Femur (tissue), 1 donor: ENCODE results near the gene PER3.
"Not testable (repeated sequence)": the region's sequence is repeated elsewhere in the genome, so short reads cannot be mapped to it uniquely, and the experiment has no call there.

Experiments
- DNase-seq: peaks from one replicate; pipeline ENCODE4 v3.0.0-alpha.2; 2017

The PER3 gene

GRCh38 chr1:7780976-7781375, 3.1 kb upstream of the PER3 start:
- DNase-seq = no peak

GRCh38 chr1:7781501-7781900, 2.6 kb upstream of the PER3 start:
- no peak for DNase-seq

GRCh38 chr1:7781923-7782495, 2.1 kb upstream of the PER3 start:
- DNase-seq = no peak

DNA sequence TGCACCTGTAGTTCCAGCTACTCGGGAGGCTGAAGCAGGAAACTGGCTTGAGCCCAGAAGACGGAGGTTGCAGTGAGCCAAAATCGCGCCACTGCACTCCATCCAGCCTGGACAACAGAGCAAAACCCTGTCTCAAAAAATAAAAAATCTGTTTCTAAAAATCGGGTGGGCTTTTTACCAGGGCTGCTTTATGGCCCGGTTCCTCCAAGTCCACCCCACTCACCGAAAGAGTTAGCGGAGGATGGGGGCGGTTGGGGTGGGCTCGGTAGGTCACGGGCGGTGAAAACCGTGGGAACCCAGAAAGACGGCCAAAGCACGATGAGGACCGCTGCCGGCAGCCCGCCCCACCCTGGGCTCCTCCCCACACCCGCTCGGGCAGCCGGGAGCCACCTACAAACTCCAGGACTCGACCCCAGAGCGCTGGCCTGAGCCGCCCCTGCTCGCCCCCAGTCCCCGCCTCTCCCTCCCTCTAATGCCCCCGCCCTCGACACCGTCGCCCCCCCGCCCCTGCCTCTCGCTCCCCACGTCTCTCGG, 846 bp upstream of the PER3 start:
- DNase-seq = peak; percentile 73

GRCh38 chr1:7784492-7785071, 491 bp downstream of the PER3 start:
- no peak for DNase-seq

- no peak for DNase-seq
Measured at GRCh38 chr1:7785108-7785507, 1.0 kb downstream of the PER3 start.

- no peak for DNase-seq
Measured at GRCh38 chr1:7786795-7787194, 2.7 kb downstream of the PER3 start.

DNA sequence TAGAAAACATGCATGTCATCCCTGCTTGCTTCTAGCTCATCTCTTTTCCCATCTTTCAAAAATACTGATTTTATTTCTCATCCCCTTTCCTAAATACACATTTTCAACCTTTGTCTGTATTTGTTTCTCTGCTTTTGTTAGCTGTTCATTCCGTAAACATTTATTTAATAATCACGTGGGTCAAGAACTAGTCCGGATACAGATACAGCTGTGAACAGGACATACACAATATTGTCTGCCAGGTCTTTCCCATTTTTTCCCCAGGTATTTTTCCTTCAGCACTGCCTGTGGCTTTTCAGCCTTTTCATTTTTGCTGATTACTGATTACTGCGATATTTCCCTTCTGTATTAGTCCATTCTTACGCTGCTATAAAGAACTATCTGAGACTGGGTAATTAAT, 5.7 kb downstream of the PER3 start:
- DNase-seq = no peak

GRCh38 chr1:7791027-7791426, 6.9 kb downstream of the PER3 start:
- not testable (repeated sequence) for DNase-seq

DNA sequence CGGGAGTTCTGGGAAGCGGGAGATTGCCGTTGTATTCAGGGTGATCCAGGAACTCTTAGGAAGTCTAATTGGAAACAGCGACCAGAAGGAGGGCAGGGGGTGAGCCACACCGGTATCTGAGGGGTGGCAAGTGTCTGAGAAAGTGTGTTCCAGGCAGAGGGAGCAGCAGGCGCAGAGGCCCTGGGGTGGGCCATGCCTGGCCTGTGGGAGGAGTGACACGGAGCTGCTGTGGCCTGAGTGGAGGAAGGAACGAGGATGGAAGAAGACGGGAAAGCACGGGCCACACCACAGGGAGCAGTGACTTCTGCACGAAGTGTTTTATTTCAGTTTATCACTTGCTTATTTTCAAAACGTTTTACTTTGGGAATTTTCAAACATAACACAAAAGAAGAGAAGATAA, 11.3 kb downstream of the PER3 start:
- no peak for DNase-seq

DNA sequence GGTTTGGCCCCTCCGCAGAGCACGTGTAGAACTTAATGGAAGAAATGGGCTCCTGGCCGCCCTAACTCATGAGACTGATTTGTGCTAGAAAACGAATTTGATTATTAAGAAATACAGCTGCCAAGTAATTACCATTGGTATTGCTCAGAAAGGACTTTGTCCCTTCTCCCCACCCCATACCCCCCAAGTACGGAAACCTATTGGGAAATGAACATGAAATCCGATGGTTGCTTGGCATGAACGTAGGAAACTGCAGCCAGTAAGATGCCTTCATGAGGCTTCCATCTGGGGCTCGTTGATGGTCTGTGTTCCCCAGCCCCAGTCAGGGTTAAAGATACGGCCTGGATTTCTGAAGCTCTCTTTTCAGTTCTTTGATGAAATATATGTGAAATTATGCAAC, 21.4 kb downstream of the PER3 start:
- no peak for DNase-seq

DNA sequence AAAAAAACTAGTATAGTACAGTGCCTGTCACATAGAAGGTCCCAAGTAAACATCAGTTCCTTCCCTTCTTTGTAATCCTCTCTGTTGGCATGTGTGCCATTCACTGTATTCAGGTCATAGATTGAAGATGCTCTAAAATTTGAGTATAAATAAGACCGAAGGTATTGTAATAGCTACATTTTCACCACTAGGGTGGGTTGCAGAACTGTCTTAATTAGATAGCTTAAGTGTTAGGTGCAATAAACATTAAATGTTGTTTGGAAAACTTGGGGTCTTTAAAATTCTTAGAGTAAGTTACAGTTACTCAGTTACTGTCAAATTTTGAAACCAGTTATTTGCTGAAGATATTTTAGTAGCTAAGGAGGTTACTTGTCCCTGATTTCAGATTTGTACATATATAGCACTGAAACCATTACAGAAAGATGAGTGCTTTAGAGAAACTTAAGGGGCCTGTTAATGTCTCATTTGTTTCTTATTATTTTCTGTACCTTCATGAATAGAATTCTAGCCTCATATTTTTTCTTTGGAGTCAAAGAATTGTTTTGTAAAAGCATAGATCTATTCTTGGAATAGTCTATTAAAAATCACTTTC, 24.3 kb downstream of the PER3 start:
- DNase-seq = no peak

- DNase-seq = no peak
Measured at GRCh38 chr1:7809742-7810141, 25.7 kb downstream of the PER3 start.

DNA sequence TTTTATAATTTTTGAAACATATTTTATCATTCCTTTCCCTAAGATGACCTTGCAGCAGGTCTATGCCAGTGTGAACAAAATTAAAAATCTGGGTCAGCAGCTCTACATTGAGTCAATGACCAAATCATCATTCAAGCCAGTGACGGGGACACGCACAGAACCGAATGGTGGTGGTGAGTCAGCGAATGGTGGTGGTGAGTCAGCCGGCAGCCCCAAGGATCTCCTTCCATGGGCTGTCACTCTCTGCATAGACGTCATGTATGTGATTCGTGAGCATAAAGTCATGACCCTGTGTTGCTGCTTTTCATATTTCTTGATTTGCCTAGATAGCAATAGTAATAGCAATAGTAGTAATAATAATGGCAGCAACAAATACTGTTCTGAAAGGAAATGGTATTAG, 26.3 kb downstream of the PER3 start:
- DNase-seq = no peak

DNA sequence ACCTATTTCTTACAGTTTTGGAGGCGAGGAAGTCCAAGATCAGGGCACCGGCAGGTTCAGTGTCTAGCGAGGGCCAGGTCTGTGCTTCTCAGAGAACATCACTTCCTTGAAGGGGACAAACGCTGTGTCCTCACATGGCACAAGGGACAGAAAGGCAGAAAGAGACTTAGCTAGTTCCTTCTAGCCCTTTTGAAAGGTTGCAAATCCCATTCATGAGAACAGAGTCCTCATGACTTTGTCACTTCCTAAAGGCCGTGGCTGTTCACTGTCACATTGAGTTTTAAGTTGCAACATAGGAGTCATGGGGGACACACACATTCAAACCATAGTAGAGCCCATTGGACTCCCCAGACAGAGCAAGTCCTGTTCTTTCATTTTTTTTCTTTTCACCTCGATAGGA, 27.4 kb downstream of the PER3 start:
- DNase-seq = no peak

DNA sequence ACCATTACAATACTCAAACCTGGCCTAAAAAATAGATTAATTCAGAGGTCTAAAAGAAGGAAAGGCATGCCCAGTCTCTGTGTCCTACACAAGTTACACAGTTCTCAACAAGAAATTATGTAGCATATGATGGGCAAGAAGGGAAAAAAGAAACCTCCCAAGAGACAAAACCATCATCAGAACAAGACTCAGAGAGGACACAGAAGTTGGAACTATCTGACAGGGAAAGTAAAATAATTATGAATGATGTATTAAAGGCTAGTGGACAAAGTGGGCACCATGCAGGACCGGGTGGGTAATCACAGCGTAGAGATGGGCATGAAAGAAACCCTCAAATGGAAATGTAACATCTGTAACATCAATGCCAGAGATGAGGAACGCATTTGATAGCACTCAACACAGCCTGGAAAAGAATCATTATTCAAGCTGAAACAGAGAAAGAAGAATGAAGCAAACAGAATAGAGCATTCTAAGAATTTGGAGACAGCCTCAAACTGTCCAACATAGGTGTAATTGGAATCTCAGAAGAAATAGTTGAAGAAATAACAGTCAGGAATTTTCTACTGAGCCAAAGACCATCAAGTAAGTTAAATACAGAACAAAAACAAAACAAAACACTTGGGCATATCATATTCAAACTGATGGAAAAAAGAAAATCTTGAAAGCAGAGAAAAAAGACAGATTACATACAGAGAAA, 29.7 kb downstream of the PER3 start:
- no peak for DNase-seq

DNA sequence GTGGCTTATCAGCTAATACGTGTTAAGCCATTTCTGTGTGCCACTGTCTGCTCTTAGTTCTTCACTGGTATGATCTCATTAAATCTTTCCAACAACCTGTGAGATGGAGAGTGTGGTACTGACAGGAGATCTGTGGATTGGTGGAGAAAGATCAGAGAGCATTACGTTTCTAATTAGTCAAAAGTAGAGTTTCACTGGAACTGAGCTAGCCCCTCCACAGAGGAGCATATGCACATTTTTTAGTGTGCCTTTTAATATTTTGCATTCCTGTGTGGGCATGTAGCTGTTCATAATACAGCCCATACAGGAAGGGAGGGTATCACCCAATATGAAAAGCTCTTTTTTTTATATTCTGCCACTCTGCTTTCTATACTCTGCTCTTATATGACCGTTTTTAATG, 37.2 kb downstream of the PER3 start:
- no peak for DNase-seq

GRCh38 chr1:7824701-7825100, 40.6 kb downstream of the PER3 start:
- no peak for DNase-seq

GRCh38 chr1:7826363-7826762, 42.3 kb downstream of the PER3 start:
- DNase-seq = no peak

DNA sequence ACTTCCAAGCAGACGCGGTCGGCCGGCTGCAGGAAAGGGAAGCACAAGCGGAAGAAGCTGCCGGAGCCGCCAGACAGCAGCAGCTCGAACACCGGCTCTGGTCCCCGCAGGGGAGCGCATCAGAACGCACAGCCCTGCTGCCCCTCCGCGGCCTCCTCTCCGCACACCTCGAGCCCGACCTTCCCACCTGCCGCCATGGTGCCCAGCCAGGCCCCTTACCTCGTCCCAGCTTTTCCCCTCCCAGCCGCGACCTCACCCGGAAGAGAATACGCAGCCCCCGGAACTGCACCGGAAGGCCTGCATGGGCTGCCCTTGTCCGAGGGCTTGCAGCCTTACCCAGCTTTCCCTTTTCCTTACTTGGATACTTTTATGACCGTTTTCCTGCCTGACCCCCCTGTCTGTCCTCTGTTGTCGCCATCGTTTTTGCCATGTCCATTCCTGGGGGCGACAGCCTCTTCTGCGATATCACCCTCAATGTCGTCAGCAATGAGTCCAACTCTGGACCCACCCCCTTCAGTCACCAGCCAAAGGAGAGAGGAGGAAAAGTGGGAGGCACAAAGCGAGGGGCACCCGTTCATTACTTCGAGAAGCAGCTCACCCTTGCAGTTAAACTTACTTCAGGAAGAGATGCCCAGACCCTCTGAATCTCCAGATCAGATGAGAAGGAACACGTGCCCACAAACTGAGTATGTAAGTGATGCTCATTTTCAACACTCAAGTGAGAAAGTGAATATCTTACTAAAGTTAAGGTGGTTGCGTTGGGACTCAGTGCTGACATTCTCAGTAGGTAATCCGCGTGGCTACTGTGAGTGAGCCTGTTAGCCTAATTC, 43.2 kb downstream of the PER3 start:
- peak; percentile 33 for DNase-seq

DNA sequence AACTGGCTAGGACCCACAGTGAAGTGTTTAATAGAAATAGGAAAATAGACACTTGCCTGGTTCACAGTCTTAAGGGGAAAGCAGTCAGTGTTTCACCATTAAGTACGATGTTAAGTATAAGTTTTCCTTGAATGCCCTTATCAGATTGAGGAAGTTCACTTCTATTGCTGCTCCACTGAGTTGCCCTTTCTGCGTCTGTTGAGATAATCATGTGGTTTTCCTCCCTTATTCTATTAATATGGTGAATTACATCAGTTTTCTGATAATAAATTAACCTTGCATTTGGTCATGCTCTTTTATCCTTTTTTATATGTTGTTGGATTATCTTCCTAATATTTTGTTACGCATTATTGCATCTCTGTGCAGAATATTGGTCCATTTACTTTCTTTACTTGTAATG, 47.4 kb downstream of the PER3 start:
- no peak for DNase-seq

GRCh38 chr1:7833035-7833434, 48.9 kb downstream of the PER3 start:
- no peak for DNase-seq

GRCh38 chr1:7838714-7839113, 54.6 kb downstream of the PER3 start:
- no peak for DNase-seq
